Stimulated activated CD8-positive, alpha-beta memory T cell treated with anti-CD3 and anti-CD28 coated beads, Interleukin-4, amount 100 ng/mL, for 24 hours (primary cell): ENCODE results near the gene C5AR2.
"Not testable (repeated sequence)": the region's sequence is repeated elsewhere in the genome, so short reads cannot be mapped to it uniquely, and the experiment has no call there.

Experiments
- DNase-seq: peaks from one replicate; pipeline ENCODE4 v3.0.0-alpha.2; 2020; ENCODE audit warnings: low read depth

C5AR2 gene

DNA sequence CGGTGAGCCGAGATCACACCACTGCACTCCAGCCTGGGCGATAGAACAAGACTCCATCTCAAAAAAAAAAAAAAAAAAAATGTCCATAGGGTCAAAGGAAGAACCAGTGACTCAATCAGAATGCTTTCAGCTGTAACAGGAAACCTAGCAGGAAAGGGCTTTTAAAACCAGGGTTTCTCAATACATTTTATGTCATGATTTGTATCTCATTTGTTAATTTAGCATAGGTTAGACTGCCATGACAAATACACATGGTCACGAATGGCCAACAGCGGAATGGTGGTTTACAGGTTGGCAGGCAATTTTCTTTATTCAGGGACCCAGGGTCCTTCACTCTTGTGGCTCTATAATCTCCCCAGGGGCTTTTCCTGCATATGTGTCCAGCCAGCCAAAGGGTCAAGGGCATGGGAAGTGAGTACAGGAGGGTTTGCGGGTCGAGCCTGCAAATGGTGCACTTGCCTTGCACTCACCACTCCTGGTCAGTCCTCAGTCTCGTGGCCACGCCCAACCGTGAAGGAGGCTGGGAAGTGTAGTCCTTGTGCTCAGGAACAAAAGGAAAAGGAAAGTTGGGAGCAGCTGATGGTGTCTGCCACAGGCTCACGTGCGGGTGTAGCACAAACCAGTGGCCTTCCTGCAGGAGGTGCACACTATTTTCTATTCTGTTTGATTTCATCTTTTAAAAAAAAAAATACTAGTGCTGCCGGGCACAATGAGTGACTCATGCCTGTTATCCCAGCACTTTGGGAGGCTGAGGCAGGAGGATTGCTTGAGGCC is 32.0 kb downstream of the C5AR2 start:
- no peak for DNase-seq

DNA sequence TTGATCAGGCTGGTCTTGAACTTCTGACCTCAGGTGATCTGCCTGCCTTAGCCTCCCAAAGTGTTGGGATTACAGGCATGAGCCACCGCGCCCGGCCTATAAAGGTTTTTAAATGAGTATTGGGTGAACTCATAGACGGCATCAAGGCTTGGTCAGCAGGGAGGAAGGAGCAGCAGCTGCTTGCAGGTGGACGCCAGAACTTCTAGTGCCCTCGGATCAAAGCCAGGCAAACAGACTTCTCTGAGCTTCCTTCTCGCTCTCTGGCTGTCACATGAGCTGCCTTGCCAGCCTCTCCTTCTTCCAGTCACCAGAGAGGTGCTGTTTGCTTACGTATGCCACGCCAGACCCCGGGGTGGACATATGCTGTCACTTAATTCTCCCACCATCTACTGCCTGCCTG is 33.5 kb downstream of the C5AR2 start:
- not testable (repeated sequence) for DNase-seq

DNA sequence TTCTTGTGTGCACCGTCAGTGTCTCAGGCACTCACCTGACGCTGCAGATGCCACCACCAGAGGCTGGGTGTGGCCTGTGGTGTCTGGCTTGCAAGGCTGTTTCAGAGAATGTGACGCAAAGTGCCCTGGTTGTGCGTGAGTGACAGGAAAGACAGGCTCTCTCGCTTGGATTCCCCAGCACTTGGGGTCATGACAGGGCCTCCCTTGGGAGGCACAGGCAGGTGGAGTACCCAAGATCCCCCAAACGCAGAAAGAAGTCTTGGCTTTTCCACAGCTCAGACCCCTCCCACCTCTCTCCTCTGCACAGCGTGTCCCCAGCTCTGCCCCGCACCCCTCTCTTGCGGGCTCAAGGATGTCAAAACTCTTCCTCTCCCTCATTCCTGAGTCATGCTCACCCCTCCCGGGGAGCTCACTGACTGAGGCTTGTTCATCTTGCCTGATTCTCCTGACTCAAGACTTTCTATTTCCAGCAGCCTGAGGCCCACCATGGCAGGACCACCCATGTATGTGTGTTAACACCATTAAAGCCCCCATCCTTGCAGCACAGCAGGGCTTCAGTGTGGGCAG is 38.2 kb downstream of the C5AR2 start:
- DNase-seq, result no peak

DNA sequence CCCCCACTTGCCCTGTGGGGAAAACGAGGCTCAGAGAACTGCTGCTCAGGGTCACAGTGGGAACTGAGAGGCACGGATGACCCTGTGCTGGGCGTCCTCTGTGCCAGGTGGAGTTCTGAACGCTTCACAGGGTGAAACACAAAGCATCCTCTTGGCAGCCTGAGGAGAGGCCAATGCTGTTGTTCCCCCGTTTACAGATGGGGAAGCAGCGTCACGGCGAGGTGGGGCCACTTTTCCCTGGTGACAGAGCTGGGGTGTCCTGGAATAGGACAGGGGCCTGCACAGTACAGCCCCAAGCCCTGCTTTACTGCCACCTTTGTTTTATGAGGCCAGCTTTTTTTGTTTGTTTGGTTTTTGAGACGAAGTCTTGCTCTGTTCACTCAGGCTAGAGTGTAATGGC is 39.3 kb downstream of the C5AR2 start:
- DNase-seq, result no peak

DNA sequence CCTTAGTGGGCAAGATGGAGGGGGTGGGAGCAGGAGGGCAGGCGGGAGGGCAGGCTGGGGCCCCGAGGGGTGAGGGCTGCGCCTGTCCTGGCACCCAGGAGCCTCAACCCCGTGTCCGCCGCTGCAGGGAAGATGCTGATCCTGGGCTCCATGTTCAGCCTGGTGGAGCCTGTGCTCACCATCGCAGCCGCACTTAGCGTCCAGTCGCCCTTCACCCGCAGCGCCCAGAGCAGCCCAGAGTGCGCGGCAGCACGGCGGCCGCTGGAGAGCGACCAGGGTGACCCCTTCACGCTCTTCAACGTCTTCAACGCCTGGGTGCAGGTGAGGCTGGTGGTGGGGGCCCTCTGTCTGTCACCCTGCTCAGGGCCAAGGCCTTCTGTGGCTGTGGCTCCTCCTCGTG is 40.6 kb downstream of the C5AR2 start:
- DNase-seq, result no peak

DNA sequence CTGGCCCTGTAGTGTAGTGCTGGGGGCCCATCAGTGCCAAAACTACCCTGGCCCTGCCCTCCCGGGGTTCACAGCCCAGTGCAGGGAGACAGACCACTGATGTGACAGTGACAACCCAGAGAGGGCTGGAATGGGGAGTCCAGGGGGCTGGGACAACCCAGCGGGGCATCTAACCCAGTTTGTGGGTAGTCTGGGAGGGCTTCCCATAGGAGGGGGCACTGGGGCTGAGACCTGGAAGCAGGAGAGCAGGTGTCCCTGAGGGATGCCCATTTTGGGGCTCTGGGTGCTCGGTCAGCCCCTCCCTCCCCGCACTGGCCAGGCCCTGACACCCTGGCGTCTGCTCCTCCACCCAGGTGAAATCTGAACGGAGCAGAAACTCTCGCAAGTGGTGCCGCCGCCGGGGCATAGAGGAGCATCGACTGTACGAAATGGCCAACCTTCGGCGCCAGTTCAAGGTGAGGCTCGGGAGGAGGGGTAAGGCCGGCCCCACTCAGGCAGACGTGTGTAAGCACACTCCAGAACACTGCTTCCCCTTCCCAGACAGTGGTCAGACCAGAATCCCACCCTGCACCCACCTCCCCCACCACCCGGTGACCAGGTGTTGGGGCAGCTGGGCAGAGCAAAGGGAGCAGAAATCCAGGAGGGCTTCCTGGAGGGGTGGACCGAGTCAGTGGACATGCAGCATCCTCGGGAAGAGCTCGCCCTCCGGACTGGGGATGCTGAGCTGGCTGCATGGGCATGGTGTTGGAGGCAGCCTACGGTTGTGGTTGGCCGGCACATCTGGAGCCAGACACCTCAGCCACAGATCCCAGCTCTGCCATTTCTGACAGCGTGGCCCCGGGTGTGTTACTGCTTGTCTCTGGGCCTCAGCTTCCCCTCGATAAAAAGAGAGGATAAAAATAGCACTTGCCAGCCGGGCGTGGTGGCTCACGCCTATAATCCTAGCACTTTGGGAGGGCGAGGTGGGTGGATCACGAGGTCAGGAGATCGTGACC is 41.6 kb downstream of the C5AR2 start:
- DNase-seq, result no peak

DNA sequence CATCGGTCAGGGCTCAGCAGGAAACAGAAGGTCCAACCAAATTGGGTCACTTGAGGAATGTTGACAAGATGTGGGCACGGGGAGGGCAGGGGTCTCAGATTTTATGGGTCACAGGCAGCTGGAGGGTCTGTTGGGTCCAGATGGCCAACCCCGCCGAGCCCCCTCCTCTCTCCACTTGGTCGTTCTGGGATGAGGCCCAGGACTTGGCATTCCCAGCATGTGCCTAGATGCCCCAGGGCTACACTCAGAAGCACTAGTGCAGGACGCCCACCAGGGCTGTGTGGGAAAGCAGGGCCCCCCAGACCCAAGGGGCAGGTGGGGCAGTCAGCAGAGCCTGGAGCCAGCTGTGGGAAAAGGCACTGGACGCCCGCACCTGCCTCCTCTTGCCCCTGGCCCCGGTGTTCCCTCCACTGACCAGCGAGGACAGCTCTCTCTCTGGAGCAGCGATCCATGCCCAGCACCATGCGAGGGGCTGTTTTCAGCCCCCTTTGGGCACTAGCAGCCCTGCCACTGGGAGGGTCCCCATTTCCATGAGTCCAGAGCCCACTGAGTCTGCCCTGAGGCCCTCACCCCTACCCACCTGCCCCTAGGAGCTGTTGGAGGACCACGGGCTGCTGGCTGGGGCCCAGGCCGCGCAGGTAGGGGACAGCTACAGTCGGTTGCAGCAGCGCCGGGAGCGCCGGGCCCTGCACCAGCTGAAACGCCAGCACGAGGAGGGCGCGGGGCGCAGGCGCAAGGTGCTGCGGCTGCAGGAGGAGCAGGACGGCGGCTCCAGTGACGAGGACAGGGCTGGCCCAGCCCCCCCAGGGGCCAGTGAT is 43.1 kb downstream of the C5AR2 start:
- DNase-seq, result no peak

DNA sequence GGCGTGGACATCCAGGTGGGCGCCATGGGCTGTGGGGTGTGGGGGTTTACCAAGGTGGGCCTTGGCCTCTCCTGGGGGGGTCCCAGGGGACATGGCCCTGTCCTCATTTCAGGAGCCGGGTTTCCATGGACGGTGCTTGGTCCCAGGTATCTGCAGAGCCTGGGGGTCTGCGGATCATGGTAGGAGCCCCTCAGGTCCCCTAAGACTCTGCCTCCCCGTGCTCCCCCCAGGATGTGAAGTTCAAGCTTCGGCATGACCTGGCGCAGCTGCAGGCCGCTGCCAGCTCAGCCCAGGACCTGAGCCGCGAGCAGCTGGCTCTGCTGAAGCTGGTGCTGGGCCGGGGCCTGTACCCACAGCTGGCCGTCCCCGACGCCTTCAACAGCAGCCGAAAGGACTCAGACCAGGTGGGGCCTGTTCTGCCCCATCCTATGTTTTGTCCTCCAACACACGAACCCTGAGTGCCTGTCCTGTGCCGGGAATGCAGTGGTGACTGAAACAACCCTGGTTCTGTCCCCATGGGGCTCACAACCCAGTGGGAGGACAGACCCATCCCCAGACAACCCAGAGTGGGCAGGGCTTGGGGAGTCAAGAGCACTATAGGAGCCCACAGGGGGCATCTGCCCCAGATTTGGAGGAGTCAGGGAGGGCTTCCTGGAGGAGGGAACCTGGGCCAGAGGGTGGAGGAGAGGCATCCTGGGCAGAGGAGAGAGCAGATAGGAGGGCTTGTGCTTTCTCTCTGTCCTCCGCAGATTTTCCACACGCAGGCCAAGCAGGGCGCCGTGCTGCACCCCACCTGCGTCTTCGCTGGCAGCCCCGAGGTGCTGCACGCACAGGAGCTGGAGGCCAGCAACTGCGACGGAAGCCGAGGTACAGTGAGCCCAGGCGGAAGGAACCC is 44.0 kb downstream of the C5AR2 start:
- no peak for DNase-seq

DNA sequence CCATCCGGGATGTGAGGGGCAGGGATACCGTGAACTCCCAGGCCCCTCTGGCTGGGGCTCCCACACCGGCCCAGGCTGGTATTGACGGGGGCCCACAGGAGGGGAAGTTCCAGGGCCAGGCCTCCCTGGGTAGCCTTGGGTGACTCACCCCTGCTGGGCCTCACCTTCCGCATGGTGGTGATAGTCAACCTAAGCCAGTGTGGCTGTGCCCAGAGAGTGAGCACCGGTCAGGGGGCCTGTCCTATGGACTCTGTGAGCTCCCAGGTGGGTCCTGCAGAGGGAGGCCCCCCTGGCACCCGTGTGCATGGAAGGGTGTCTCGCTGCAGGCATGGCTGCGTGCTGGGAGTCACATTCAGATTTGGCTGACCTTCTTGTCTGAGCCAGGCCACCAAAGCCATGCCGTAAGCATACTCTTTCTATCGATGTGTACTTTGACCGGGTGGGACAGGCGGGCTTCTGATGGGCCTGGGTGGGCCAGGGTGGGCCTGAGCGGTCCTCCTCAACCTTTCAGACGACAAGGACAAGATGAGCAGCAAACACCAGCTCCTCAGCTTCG is 44.7 kb downstream of the C5AR2 start:
- no peak for DNase-seq

DNA sequence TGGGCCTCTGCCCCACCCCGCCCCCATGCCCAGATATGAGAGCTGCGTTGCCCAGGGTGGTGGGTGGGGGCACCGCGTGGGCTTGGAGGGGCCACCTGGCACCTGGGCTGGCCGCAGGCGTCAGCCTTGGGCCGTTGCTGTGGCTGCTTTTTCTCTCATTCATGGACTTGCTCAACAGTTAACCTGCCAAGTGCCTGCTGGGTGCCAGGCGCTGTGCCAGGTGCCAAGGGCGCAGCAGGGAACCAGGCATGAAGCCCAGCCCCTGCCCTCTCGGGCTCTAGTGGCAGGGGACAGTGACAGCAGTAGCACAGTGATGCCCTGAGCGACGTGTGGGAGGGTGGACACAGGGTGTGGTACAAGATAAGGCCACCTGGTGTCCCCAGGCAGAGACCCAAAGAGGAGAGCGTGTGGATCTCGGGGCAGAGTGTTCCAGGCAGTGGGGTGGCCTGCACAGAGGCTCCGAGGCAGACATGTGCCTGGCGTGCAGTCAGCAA is 45.3 kb downstream of the C5AR2 start:
- DNase-seq, result no peak

DNA sequence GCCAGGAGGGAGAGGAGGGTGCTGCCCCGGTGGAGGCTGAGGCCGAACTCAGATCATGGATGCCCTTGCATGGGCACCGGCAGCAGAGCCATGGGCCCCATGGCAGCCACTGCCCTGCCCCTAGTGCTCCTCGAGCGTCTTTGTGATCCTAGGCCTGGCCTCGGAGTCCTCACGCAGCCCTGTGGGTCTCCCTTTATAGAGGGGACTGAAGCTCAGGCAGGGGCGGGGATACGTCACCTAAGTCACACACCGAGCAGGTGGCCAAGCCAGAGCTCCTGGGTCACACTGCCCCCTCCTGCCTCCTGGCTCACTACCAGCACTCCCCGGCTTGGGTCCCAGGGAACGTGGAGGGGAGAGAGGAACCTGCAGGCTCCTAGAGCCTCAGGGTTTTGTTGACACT is 45.8 kb downstream of the C5AR2 start:
- no peak for DNase-seq

DNA sequence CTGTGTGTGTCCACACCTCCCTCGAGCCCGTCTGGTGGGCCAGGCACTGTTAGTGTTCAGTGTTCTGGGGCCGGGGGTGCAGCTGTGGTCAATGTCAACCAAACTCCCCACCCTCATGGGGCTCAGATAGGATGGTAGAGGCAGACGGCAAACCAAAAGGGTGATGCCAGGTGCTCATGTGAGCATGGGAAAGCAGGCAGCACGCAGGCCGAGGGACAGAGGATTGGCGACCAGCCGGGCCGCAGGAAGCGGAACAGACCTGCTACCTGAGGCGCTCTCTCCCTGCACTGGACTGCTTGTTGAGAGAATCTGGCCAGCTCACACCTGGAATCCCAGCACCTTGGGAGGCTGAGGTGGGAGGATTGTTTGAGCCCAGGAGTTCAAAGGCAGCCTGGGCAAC is 46.3 kb downstream of the C5AR2 start:
- no peak for DNase-seq

DNA sequence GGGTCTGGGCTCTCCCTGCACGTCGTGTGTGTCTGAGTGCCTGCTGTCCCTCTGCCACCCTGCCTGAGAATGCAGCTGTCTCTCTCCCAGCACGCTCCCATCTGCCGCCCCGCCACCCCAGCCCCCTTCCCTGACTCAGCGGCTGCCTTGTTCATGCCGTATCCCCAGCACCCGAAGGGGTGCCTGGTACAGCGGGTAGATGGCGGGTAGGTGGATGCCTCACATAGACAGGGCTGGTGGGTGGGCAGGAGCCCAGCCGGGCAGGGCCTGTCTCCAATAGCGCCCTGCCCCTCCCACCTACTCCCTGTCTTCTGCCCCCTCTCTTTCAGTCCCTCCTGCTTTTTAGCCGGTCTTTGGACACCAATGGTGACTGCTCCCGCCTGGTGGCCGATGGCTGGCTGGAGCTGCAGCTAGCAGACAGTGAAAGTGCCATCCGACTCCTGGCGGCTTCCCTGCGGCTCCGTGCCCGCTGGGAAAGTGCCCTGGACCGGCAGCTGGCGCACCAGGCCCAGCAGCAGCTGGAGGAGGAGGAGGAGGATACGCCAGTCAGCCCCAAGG is 47.5 kb downstream of the C5AR2 start:
- DNase-seq, result no peak

DNA sequence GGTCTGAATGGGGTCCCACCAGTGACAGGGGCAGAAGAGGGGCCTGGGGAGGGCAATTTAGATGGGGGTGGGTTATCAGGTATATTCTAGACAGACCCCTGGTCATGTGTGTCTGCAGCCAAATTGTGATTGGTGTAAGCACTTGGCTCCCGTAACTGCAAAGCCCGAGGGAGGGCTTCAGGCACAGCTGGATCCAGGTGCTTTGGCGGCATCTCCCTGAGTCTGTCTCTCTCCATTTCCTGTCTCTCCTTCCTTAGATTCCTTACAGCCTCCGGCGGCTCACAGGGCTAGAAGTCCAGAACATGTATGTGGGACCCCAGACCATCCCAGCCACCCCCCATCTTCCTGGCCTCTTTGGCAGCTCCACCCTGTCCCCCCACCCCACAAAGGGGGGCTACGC is 48.6 kb downstream of the C5AR2 start:
- DNase-seq, result no peak

DNA sequence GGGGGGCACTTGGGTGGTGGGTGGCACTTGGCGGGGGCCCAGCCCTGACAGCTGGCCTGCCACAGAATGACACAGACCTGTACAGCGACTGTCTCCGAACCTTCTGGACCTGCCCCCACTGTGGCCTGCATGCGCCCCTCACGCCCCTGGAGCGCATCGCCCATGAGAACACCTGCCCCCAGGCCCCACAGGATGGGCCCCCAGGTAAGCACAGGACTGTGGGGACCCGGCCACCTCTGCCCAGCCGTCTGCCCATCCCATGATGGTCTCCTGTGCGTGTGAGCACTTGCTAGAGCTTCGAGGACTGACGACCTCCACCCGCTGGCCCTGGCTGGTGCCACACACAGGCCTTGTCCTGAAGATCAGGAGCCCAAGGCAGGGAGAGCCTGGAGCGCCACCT is 49.1 kb downstream of the C5AR2 start:
- no peak for DNase-seq

DNA sequence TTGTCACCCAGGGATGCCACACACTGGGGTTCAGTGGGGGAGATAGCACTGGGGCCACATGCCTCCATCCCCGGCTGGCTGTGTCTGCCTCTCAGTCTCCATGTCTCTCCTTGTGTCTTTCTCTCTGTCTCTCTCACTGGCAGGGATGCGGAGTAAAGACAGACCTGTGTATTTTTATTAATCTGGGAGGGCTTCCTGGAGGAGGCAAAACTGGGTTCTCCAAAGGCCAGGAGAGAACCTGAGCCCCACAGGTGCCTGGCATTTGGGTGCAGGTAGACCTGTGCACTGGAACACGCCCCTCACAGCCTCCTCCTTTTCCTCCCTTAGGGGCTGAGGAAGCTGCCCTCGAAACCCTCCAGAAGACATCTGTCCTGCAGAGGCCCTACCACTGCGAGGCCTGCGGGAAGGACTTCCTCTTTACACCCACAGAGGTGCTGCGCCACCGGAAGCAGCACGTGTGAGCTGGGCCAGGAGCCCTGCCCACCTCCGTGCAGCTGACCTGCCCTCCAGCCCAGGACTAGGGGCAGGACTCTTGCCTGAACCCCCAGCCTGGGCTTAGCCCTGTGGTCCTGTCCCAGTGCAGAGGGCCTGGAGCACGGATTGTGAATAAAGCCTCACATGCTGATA is 49.8 kb downstream of the C5AR2 start:
- no peak for DNase-seq

DNA sequence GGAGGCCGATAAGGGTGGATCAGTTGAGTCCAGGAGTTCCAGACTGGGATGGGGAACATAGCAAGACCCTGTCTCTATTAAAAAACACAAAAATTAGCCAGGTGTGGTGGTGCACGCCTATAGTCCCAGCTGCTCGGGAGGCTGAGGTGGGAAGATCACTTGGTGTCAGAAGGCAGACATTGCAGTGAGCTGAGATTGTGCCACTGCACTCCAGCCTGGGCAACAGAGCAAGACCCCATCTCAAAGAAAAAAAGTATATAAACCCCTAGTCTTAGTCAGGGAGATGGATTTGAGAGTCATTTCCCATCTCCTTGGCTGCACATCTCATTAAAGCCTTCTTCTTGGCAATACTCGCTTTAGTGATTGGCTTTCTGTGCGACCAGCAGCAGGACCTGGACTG is 51.9 kb downstream of the C5AR2 start:
- not testable (repeated sequence) for DNase-seq

DNA sequence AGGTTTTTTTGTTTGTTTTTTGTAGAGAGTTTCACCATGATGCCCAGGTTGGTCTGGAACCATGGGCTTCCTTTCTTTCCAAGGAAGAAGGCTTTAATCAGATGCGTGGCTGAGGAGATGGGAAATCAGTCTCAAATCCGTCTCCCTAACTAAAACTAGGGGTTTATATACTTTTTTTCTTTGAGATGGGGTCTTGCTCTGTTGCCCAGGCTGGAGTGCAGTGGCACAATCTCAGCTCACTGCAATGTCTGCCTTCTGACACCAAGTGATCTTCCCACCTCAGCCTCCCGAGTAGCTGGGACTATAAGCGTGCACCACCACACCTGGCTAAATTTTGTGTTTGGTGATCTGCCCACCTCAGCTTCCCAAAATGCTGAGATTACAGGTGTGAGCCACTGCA is 52.6 kb downstream of the C5AR2 start:
- DNase-seq, result not testable (repeated sequence)

DNA sequence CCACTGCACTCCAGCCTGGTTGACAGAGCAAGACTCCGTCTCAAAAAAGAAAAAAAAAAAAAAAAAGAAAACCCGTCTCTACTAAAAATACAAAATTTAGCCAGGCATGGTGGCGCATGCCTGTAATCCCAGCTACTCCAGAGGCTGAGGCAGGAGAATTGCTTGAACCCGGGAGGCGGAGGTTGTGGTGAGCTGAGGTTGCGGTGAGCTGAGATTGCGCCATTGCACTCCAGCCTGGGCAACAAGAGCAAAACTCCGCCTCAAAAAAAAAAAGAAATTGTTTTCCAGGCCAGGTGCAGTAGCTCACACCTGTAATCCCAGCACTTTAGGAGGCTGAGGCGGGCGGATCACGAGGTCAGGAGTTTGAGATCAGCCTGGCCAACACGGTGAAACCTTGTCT is 54.6 kb downstream of the C5AR2 start:
- not testable (repeated sequence) for DNase-seq

DNA sequence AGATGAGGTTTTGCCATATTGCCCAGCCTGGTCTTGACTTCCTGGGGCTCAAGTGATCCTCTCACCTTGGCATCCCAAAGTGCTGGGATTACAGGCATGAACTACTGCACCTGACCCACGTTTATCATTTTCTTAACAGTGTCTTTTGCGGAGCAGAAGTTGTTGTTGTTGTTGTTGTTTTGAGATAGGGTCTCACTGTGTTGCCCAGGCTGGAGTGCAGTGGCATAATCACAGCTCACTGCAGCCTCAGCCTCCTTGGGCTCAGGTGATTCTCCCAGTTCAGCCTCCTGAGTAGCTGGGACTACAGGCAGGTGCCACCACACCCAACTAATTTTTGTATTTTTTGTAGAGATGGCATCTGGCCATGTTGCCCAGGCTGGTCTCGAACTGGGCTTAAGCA is 55.6 kb downstream of the C5AR2 start:
- not testable (repeated sequence) for DNase-seq
